SIG-M5 treated with dmso at 0.1 percent for 504 hours (cell line): ENCODE measurements around the gene NINJ2.
"Not testable (repeated sequence)": the region's sequence is repeated elsewhere in the genome, so short reads cannot be mapped to it uniquely, and the experiment has no call there.

Source experiments
- DNase-seq: peaks from one replicate; lab custom pipeline; 2025; ENCODE audit not compliant: unreplicated experiment; lab: John Stamatoyannopoulos, UW

Gene NINJ2, protein sequence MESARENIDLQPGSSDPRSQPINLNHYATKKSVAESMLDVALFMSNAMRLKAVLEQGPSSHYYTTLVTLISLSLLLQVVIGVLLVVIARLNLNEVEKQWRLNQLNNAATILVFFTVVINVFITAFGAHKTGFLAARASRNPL

DNA sequence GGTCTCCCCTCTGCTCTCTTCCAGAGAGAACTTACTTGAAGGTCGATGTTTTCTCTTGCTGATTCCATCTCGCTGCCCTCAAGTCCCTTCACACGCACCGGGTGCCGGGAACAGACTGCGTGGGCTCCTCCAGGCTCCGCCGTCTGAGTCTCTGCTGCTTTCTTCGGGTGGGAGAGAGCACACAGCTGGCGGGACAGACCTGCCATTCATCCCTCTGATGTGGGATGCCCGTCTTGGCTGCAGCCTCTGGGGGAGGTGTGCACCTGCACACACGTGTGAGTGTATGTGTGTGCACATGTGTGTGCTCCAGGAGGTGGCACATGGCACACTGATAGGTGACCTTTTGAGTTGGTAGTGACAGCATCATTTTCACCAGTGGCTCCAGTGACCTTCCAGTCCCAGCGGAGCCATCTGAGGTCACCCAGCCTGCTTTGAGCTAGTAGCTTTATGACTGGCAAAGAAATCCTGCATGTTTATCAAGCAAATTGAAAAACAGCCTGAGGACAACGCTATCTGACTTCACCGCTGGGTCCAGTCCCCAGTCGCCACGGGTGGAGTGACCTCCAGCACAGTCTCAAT is at the start of gene NINJ2:
TSS of gene NINJ2 (minus strand) at position 153 of the 579 bp plus-strand sequence. CDS start at position 68, 85 bp downstream.
- DNase-seq = no peak

DNA sequence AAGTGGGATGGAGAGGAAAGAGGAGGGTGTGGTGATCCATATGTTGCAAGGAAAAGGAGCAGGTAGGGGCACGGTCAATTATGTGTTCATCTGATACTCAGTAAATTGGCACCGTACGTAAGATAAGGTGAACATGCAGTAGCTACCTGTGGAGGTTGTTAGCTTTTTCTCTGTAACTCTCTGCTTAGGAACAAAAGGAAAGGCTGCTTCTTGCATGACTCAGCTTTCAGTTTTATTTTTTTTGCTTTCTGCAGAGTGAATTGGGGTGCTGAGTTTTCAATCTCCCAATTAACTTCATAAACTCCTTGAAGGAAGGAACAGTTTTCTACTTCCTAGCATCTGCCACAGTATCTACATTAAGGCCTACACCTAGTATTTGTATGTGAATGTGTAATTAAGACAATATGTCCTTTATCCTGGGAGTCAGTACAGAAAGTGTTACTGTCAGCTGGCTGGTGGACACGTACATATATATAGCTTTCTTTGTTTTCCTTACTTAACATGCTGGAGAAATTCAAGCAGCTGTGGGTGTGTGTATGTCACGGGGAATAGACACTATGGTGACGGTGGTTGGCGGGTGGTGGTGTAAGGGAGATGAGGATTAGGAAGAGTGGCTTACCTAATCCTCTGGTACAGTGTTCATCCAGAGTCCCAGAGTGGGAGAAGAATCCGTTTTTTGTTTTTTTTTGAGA is 49.1 kb upstream of the NINJ2 start:
- no peak for DNase-seq

DNA sequence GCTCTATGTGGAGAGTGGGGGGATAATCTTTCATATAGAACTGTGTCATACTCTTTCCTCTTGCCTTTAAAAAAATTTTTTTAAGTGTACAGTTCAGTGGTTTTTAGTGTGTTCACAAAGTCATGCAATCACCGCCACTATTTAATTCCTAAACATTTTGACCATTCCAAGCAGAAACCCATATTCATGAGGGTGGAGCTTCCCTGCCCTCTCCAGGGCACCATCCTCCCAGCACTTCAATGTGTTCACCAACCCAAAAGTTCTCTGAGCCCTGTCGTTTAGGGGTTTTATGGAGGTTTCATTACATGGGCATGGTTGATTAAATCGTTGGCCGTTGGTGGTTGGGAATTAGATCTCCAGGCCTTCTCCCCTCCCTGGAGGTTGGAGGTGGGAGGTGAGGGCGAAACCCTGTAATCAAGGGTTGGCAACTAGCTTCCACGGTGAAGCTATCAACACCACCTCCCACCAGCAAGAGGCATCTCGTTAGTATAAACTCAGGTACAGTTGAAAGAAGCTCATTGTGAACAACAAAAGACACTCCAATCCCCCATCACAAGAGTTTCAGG is 46.3 kb upstream of the NINJ2 start:
- DNase-seq = no peak

DNA sequence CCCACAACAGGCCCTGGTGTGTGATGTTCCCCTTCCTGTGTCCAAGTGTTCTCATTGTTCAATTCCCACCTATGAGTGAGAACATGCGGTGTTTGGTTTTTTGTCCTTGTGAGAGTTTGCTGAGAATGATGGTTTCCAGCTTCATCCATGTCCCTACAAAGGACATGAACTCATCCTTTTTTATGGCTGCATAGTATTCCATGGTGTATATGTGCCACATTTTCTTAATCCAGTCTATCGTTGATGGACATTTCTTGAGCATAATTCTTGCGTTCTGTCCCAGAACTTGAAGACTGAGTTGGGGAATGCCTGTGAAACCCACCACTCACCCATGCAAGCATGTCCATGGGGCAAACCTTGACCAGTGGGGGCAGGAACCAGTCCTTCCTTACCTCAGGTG is 44.8 kb upstream of the NINJ2 start:
- not testable (repeated sequence) for DNase-seq

DNA sequence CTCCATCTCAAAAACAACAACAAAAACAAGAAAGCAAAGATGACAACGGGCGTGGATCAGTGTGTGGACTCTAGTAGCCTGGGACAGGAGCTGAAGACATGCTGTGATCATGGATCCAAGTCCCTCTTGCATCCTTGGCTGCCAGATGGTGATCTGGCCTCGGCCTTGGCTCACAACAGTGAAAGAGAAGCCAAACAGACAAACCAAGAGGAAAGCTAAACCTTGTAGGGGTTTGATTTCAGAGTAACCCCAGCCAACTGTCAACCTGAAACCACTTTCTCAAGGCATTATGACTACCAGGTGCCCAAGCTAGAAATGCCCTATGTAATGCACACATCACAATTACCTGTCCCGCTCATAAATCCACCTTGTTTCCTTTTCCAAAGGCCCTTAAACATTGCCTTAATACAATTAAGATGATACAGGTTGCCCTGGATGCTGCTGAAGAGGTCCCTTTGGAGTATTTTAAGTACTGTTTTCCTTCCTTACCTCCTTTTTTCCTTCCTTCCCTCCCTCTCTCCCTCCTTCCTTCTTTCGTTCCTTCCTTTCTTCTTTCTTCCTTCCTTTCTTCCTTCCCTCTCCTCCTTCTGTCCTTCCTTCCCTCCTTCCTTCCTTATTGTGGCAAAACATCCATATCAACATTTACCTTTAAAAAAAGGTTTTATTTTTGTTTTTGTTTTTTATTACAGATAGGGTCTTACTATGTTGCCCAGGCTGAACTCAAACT is 41.4 kb upstream of the NINJ2 start:
- no peak for DNase-seq

DNA sequence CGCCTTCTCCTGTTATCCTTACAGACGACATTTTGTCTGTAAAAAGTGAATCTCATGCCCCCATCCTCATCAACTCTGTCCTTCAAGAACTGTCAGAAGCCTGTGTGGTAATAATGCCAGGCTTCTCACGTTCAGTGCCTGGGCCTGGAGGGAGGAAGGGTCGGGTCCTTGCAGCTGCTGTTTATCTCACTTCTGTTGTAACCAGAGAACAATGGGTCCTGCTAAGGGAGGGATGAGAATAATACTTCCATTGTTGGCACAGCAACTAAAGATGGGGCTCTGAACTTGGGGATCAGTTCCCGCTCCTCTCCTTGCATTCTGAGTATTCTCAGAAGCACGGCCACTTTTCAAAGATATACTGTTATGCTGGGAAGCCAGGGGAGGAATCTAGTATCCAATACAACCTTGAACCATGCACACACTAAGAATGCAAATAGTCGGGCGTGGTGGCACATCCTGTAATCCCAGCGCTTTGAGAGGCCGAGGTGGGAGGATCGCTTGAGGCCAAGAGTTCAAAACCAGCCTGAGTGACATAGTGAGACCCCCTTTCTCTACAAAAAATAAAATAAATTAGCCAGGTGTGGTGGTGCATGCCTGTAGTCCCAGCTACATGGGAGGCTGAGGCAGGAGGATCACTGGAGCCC is 38.8 kb upstream of the NINJ2 start:
- no peak for DNase-seq

DNA sequence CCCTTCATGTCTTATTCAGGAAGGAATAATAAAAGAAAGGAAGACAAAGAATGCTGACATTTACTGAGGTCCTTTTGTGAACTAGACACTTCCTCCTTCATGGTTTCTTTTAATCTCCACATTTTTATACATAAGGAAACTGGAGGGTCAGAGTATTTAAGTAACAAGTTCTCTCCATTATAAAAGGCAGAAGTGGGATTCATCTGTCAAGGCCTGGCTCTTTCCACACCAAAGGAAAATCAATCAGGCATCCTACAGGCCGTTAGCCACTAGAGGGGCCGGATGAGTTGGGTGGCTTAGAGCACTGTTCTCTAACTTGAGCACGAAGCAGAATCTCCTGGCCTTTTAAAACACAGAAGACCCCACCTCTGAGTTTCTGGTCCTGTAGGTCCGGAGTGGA is 36.8 kb upstream of the NINJ2 start:
- DNase-seq = no peak

DNA sequence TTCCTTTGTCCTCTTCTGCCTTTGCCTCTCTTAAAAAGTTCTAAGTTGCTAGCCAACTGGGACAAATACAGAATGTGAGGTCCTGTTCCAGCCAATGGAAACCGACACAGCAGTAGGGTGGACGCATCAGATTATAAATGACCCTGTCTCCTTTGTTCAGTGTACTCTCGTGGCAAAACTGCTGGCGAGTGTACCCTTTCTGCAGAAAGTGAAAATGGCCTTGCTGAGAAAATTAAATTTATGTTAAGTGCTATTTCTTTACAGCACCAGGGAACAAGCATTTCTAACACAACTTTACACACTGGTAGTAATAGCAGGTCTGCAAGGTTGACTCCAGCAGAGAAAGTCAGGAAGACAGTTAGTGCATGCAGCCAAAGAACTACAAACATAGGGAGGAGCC is 35.0 kb upstream of the NINJ2 start:
- not testable (repeated sequence) for DNase-seq

DNA sequence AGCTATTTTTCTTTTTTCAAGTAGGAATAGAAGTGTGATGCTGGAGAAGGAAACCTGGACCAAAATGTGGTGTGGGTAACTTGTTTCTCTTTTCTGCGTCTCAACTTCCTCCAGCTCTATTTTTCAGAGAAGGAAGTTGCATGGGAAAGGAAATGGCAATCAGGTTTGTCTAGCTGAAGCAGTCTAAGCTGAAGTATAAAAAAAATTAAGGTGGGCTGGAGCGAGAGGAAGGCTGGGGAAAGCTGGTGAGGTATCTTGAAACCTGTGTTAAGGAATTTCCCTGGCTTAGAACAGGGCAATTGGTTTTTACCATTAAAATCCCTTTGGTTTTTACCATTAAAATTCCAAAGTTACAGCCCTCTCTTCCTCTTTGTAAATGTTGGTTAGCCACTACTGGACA is 34.2 kb upstream of the NINJ2 start:
- peak; percentile 10 for DNase-seq

DNA sequence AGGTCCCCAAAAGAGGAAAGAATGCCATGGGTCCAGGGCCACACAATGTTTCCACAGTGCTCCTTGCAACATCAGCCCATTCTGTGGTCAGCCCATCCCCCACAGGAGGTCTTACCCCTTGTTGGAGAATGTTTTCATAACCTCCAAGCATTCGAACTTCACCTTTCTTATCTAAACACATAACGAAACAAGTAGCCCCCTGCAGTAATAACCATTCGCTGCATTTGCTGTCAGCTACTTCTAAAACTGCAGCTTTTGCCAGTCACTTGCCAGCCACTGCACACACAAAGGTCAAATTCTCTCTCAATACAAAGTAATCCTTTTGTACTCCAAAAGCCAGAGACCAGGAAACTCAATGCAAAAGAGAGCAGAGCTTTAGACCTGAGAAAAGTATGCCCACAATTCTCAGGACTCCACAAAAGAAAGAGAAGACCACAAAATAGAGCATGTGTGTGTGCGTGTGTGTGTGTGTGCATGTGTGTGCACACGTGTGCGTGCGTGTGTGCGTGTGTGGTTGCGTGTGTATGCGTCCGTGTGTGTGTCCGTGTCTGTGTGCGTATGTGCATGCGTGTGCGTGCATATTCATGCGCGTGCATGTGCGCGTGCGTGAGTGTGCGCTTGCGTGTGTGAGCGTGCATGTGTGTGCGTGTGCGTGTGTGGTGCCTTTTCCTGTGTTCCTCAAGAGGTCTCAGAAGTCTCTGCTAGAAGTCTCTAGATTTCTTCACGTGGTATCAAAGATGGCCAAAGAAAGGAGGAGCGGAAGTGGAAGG is 31.7 kb upstream of the NINJ2 start:
- peak; percentile 59 for DNase-seq

DNA sequence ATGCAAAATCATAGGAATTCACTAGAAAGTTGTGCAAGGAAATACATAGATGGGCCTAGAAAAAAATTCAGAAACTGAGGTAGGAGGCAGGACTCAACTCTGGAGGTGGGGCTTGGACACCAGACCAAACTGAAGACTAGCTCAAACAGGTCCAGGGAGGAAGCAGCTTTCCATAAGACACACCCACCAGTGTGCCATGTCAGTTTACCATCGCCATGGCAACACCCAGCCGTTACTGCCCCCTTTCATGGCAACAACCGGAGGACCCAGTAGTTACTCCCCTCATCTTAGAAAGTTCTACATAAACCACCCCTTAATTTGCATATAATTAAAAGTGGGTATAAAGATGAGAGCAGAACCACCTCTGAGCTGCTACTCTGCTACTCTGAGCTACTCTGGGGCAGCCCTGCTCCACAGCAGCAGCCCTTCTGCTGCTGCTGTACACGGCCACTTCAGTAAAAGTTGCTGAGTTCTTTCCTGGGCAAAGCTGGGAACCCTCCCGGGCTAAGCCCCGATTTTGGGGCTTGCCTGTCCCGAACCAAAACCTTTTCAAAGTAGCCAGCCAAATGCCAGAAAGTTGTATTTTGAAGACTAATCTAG is 30.8 kb upstream of the NINJ2 start:
- DNase-seq = no peak

DNA sequence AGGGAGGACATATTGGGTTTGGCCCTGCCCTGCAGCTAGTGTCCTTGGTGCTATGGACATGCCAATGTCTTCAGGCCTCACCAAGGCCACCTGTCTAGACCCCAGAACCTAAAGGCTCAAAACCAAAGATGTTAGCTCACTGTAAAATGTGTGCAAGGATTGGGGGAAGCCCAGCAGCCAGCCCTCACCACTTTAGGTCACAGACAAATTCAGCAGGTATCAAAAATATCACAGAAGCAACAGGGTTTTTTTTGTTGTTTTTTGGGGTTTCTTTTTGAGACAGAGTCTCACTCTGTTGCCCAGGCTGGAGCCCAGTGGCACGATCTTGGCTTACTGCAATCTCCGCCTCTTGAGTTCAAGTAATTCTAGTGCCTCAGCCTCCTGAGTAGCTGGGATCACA is 29.0 kb upstream of the NINJ2 start:
- DNase-seq = no peak

DNA sequence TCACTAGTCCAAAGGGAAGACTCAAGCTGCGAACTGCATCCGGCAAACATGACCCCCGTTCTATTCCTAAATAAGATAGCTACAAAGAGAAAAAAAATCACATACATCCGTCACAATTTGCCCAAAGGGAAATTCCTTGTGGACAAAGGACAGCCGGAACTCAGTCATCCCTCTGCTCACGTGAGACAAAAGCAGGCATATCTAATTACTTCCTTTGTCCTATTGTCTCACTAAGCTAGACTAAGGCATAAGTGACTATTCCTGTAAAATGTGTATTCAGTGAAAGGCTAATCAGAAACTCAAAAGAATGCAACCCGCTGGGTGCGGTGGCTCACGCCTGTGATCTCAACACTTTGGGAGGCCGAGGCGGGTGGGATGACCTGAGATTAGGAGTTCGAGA is 27.2 kb upstream of the NINJ2 start:
- no peak for DNase-seq

DNA sequence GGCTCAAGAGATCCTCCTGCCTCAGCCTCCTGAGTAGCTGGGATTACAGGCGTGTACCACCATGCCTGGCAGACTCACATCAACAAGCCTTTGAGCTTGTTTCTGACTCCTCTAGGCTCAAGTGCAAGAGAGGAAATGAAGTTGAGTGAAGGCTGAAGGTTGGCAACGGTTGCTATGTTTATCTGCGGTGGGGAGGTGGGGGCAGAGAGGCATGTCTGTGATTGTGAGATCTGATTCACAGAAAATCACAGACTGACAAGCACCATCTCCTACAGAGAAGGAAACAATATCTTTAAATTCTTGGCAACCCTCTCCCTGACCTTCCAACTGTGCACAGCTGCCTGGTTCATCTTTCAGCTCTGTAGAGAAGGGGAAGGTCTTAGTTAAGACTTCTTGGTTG is 22.1 kb upstream of the NINJ2 start:
- peak; percentile 48 for DNase-seq

DNA sequence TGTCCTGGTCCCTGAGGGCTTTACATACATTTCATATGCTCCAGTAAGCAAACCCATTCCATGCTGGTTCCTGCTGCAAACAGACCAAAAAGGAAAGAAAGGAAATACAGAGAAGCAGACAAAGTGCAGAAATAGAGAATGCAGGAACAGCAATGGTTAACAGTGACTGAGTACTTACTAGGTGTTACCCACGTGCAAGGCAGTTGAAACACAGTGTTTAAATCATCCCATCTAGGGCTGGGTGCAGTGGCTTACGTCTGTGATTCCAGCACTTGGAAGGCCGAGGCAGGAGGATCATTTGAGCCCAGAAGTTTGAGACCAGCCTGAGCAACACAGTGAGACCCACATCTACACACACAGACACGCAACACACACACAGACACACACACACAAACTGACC is 21.2 kb upstream of the NINJ2 start:
- DNase-seq = no peak

DNA sequence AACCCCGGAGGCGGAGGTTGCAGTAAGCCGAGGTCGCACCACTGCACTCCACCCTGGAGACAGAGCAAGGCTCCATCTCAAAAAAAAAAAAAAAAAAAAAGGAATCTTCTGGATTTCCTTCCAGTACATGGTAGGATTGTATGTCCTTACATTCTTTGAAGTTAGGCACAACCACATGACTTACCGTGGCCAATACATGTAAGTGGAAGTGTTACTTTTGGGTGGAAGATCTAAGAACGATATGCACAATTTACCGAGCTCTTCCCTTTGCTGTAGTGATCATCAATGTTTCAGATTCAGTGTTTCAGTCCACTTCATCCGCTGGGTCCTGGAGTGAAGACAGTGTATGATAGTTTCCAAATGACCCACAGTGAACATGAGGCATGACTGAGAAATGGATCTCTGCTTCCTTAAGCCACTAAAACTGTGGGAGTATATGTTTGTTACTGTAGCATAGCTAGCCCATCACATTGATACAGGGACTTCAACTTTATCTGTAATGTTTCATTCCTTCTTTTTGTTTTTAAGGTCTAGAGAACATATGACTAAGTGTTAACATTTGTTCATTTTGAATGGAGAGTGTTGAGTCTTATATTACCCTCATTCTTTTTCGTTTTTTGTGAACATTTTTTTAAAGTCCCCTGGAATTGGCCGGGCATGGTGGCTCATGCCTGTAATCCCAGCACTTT is 18.5 kb upstream of the NINJ2 start:
- DNase-seq = no peak

DNA sequence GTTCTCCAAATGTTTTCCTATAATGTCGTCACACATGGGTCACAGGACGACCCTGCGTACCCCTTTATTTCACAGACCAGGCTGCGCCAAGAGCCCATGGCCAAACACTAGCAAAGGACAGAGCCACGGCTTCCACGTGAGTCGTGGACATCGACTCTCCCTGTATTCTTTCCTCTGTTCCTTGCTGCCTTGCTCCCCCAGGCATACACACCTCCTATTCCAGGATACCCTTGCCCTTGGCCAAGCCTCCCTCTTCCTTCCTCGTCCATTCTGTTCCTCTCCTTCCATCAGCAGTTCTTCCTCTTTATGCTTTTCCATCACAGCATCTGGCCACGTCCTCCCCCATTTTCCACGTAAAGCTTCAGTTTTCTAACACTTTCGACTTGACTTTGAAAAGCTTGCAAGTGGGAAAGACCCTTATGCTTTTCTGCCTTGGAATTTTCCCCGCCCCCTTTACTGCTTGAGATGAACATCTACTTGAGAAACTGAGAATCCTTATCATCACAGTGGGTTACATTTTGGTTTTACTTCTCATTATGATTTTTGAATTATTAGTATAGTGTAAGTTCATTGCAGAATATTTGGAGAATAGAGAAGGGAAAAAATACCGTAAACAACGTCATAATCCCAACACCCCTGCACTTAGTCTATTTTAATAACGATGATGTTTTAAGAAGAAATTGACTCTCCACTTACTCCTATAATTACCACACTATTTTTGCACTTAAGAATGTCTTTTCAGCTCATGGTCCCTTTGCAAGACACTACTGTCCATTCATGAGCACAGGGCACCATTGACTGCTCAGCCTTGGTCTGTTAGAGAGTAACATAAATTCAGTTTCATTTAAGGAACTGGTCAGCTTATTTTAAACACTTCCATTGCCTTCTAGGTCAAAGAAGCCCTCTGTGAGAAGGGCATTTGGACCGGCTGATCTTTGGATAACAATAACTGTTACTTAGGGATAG is 15.8 kb upstream of the NINJ2 start:
- no peak for DNase-seq

DNA sequence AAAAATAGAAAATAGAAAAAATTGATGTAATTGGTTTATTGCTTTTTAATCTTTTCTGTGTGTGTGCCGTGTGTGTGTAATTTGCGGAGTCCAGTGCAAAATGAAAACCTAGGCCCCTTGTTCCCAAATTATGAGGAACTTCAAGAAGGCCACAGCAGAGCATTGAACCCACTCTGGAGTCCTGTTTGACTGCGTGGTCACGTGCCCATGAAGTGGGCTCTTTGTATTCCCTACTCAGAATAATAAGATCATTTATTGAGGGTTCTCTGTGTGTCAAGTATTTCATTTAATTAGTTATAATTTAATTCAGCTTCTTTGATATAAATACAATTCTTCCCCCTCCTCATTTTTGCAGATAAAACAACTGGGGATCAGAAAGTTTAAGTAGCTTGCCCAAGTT is 12.3 kb upstream of the NINJ2 start:
- no peak for DNase-seq
